Right lobe of liver (tissue), 6 donors: ENCODE data around the gene SCN4B. TPM values are rescaled to one million over a fixed set of nuclear protein-coding genes. Genes with fewer than 3 reads are reported as not detected.

Experiments used
- ATAC-seq, 4 donors: fragments of 200-7000 bp; cut with Tn5 transposase; one replicate each; pipeline ENCODE4 v1.9.1; 2020; ENCODE audit warnings: mild to moderate bottlenecking in 4 of 4, moderate library complexity in 4 of 4
- DNase-seq, 3 donors: peaks; one replicate each; pipeline ENCODE4 v3.0.0-alpha.2; 2020
- H3K27ac ChIP-seq, 3 donors: fragments of 200-600 bp; one replicate each; pipeline ENCODE4 v1.8.0; 2022
- H3K27me3 ChIP-seq, 2 donors: fragments of 200-600 bp; one replicate each; pipeline ENCODE4 v1.8.0; 2022
- H3K36me3 ChIP-seq, 4 donors: fragments of 200-600 bp; sonication (generic) in 1 of 4; one replicate each; pipeline versions ENCODE4 v1.5.1 to v1.8.0; 2017 to 2022; ENCODE audit warnings: control low read depth in 1 of 4
- H3K4me1 ChIP-seq, 4 donors: fragments of 200-600 bp; sonication (generic) in 1 of 4; one replicate each; pipeline versions ENCODE4 v1.5.1 to v1.8.0; 2017 to 2022; ENCODE audit warnings: control low read depth in 1 of 4
- H3K4me3 ChIP-seq, 3 donors: fragments of 200-600 bp; one replicate each; pipeline ENCODE4 v1.8.0; 2022
- H3K9me3 ChIP-seq, 4 donors: fragments of 200-600 bp; sonication (generic) in 1 of 4; one replicate each; pipeline versions ENCODE4 v1.5.1 to v1.8.0; 2017 to 2022; ENCODE audit warnings: control low read depth in 1 of 4
- POLR2A ChIP-seq: fragments of 450-650 bp; IDR thresholded peaks from one replicate; pipeline ENCODE4 v1.6.1; 2017; ENCODE audit warnings: antibody characterized with exemption, mild to moderate bottlenecking
- WGBS: methylation state at CpG from one replicate; pipeline ENCODE4 v1.1.6; 2018; ENCODE audit warnings: low coverage, low lambda C conversion rate; ENCODE audit not compliant: insufficient coverage; ENCODE audit errors: missing lambda C conversion rate; 5-methylcytosine and 5-hydroxymethylcytosine counted together
- intact Hi-C, 2 donors: fragments of 100-400 bp; cut with DNase I; formaldehyde crosslinking; loops; one replicate each; pipeline versions ENCODE4 v1.11.2 to v1.14.1; 2022
- total RNA-seq, 6 experiments: library from RNA; depleted of rRNA in 2 of 6; stranded (reverse); fragments of >200 nt in 2 of 6; fragmentation: NEBNext Ultra II Directional in 3 of 6; extraction: Animal tissue kit (Norgen Biotek cat#: 25700) in 3 of 6; gene quantifications; one replicate each; pipeline versions ENCODE4 v1.1.0 to v1.2.4, GENCODE V29; 2016 to 2023
- TF ChIP-seq, protein P1 (sequence below), 4 donors: fragments of 200-600 bp in 3 of 4; fragments of 450-650 bp in 1 of 4; IDR thresholded peaks; one replicate each; pipeline versions ENCODE4 v1.5.1 to v1.8.0; 2016 to 2022; ENCODE audit warnings: antibody characterized with exemption in 4 of 4, mild to moderate bottlenecking in 2 of 4
- donor health status: DM: no; HTN: yes; CAD: no.
- donor health status: DM: no; HTN: no; CAD: no.
- donor health status: DM: no; HTN: no; CAD: no.
- donor health status: DM: no; HTN: yes; CAD: no.
- donor health status: DM: no; HTN: yes; CAD: no.

The SCN4B gene
- total RNA-seq, 6 experiments from 2014 or later = 0.11 to 0.30 (median 0.23) TPM

DNA sequence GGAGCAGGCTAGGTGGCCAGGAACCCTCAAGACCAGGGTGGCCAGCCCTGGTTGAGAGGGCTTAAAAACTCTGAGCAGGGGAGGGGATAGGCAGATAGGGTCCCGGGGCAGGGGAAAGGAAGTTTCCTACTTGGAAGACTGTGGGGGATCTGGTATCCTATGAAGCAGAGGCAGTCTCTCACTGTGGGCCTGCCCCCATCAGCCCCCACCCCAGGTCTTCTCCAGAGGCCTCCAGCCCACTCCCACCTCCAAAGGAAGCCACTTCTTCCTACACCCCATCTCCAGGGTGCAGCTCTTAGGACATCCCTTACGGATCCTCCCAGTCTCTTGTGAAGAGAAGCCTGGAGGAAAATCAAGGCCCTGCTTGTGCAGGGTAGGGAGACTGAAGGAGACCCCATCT lies 16.3 kb downstream of the SCN4B start:
- WGBS = 38% methylated on average over 1 of the region's 2 CpGs

DNA sequence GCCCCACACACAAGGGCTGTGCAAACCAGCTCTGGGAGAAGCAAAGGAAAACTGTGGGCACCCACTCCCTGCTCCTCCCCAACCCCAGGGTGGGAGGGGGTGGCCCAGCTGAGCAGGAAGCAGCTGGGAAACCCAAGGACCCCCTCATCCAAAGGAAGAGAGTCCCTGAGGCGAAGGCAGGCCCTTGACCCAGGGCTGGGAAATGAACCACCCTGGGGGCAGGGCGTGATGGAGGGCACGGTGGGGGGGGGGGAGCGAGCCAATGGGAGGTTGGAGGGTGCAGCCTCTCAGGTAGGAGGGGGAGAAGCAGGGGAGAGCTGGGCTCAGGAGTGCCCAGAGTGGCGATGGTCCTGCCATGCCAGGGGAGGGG lies 16.8 kb downstream of the SCN4B start:
- TF ChIP-seq, protein P1, sequence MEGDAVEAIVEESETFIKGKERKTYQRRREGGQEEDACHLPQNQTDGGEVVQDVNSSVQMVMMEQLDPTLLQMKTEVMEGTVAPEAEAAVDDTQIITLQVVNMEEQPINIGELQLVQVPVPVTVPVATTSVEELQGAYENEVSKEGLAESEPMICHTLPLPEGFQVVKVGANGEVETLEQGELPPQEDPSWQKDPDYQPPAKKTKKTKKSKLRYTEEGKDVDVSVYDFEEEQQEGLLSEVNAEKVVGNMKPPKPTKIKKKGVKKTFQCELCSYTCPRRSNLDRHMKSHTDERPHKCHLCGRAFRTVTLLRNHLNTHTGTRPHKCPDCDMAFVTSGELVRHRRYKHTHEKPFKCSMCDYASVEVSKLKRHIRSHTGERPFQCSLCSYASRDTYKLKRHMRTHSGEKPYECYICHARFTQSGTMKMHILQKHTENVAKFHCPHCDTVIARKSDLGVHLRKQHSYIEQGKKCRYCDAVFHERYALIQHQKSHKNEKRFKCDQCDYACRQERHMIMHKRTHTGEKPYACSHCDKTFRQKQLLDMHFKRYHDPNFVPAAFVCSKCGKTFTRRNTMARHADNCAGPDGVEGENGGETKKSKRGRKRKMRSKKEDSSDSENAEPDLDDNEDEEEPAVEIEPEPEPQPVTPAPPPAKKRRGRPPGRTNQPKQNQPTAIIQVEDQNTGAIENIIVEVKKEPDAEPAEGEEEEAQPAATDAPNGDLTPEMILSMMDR (IDR thresholded peaks at IDR 0.05) = no peak
- TF ChIP-seq POLR2A = no peak
- DNase-seq = peak in 1 of 3 donors; percentile 16

More for the DNA sequence above, 16.3 kb downstream of the SCN4B start:
- intact Hi-C loops = no loop called here
- Histone ChIP-seq H3K27me3 (no peaks in the 10 kb centered on the region), H3K4me1 (no peaks in the 10 kb centered on the region), H3K36me3 (no peaks in the 10 kb centered on the region), H3K27ac (no peak overlapping the region), H3K4me3 (no peak overlapping the region), H3K9me3 (no peaks in the 10 kb centered on the region)
- peak in 1 of 4 donors; percentile 6 for ATAC-seq
- DNase-seq = no peak
- TF ChIP-seq, protein P1 (IDR thresholded peaks at IDR 0.05) = no peak
- TF ChIP-seq POLR2A = no peak

DNA sequence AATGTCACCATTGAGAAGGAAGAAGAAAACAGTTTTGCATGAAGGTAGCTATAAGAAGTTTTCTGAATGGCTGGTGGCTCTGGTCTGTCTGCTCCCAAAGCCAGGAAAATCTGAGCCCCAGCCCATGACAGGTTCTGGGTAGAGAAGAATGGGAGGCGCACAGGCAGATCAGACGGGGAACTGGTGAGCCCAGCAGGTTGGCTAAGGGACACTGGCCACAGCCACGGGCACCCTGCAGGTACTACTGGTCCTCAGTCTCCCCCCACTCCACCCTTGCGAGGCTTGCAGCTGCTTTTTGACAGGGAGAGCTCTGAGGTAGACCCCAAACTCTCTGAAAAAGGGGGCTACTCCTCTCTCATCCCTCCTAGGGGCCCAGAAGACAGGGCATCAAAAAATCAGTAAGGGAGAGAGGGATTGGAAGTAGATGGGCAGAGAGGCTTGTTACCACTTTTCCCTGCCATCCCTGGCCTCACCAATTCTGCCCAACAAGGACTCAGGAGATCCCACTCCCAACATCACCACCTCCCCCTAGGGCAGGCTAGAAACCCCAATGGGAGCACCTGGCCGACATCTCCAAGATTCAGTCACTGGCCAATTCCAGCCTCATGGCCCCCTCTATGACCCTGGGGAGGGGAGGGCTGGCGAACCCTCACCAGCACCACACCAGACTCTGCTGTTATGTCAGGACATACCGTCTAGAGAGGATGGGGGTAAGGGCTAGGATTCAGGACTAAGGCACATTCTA lies 17.4 kb downstream of the SCN4B start:
- no peak for DNase-seq
- ATAC-seq = no peak

More for the DNA sequence above, 16.8 kb downstream of the SCN4B start:
- H3K27me3 ChIP-seq = no peaks in the 10 kb centered on the region
- no CpG with 5 or more reads among the region's 5 CpGs for WGBS
- no peaks in the 10 kb centered on the region for H3K36me3 ChIP-seq
- no peak overlapping the region for H3K27ac ChIP-seq
- no peak for ATAC-seq
- intact Hi-C loops = no loop called here
- no peaks in the 10 kb centered on the region for H3K9me3 ChIP-seq
- no peak overlapping the region for H3K4me3 ChIP-seq
- no peaks in the 10 kb centered on the region for H3K4me1 ChIP-seq

DNA sequence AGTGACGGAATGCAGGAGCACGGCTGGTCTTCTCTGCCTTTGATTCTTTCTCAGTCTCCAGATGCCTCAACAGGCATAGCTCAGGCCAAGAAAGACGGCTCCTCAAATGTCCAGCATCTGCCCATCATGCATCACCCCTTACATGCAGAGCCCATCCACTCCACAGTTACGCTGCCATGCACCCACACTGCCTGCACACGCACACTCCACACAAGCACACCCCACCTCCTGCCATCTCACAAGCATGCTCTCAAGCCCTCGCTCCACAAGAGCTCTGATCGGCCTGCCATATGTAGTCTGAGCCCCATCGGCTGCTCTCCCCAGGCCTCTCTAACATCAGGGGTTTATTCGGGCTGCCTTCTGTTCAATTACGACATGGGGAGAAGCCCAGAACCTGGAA lies 18.8 kb downstream of the SCN4B start:
- TF ChIP-seq POLR2A = no peak
- TF ChIP-seq, protein P1 (IDR thresholded peaks at IDR 0.05) = no peak
- 75% methylated on average over 6 of the region's 10 CpGs for WGBS
- Histone ChIP-seq H3K27me3 (no peaks in the 10 kb centered on the region), H3K4me3 (no peak overlapping the region), H3K27ac (no peak overlapping the region), H3K9me3 (no peaks in the 10 kb centered on the region), H3K4me1 (no peaks in the 10 kb centered on the region), H3K36me3 (no peaks in the 10 kb centered on the region)
- DNase-seq = no peak
- intact Hi-C loops = no loop called here
- no peak for ATAC-seq

More for the DNA sequence above, 17.4 kb downstream of the SCN4B start:
- H3K4me3 ChIP-seq = no peak overlapping the region
- H3K4me1 ChIP-seq = no peaks in the 10 kb centered on the region
- intact Hi-C loops = no loop called here
- H3K9me3 ChIP-seq = no peaks in the 10 kb centered on the region
- H3K27me3 ChIP-seq = no peaks in the 10 kb centered on the region
- TF ChIP-seq POLR2A = no peak
- TF ChIP-seq, protein P1 (IDR thresholded peaks at IDR 0.05) = no peak
- H3K27ac ChIP-seq = no peak overlapping the region
- no peaks in the 10 kb centered on the region for H3K36me3 ChIP-seq
- 40% methylated on average over 1 of the region's 7 CpGs for WGBS
